Astrocyte (in vitro differentiated cells and primary cell): Measurements from ENCODE around the gene RNASE12.

Experiments
- EZH2 ChIP-seq: IDR thresholded peaks from 2 replicates; pipeline ENCODE4 v1.6.1; 2012; ENCODE audit warnings: mild to moderate bottlenecking, low read length, inconsistent platforms; ENCODE audit not compliant: insufficient read depth
- TF ChIP-seq, protein P1 (sequence below): IDR thresholded peaks from 2 replicates; pipeline ENCODE4 v1.5.1; 2011; ENCODE audit warnings: low read depth, mild to moderate bottlenecking, inconsistent platforms, low read length, moderate library complexity; ENCODE audit not compliant: insufficient read depth

DNA sequence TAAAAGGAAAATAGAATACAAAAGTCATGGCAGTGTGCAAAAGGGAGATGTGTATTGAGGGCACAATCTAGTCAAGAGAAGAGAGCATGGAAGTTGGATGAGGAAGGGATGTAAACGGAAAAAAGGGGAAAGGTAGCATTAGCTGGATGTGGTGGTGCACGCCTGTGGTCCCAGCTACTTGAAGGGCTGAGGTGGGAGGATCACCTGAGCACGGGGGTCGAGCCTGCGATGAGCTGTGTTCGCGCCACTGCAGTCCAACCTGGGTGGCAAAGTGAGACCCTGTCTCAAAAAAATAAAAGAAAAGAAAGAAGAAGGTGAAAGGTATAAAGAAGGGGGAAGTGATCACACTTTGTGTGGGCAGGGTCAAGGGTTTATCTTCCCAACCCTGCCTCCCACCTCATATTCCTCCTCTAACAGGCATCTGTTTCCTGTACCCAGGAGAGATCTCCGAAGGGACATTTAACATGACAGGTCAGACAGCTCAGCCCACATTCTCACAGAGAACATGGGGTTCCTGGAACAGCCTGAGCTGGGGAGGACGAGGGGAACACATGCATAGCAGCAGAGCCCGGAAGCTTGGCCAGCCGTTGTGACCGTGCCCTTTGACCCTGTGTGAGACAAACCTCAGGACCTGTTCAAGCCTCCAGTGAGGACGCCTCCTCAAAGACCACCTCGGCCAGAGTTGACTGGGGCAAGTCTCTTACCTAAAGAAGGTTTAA lies 12.2 kb downstream of the RNASE12 start:
- TF ChIP-seq, protein P1, sequence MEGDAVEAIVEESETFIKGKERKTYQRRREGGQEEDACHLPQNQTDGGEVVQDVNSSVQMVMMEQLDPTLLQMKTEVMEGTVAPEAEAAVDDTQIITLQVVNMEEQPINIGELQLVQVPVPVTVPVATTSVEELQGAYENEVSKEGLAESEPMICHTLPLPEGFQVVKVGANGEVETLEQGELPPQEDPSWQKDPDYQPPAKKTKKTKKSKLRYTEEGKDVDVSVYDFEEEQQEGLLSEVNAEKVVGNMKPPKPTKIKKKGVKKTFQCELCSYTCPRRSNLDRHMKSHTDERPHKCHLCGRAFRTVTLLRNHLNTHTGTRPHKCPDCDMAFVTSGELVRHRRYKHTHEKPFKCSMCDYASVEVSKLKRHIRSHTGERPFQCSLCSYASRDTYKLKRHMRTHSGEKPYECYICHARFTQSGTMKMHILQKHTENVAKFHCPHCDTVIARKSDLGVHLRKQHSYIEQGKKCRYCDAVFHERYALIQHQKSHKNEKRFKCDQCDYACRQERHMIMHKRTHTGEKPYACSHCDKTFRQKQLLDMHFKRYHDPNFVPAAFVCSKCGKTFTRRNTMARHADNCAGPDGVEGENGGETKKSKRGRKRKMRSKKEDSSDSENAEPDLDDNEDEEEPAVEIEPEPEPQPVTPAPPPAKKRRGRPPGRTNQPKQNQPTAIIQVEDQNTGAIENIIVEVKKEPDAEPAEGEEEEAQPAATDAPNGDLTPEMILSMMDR, result no peak
- no peak for TF ChIP-seq EZH2
